ENCODE data around the gene FBXW4.

GRCh38 chr10:101683276-101683675, 11.7 kb downstream of the FBXW4 start:
- TF ChIP-seq YY1 (IDR thresholded peaks at IDR 0.05; ENCODE audit: low read depth) (no peak), CEBPB (IDR thresholded peaks at IDR 0.05) (no peak), REST (IDR thresholded peaks at IDR 0.05; ENCODE audit: low read depth) (no peak), RAD21 (IDR thresholded peaks at IDR 0.05; ENCODE audit: low read depth) (no peak), EGR1 (IDR thresholded peaks at IDR 0.05) (no peak), EP300 (IDR thresholded peaks at IDR 0.05; ENCODE audit: borderline replicate concordance) (no peak), CREB1 (IDR thresholded peaks at IDR 0.05; ENCODE audit: low read depth) (no peak), TAF1 (IDR thresholded peaks at IDR 0.05; ENCODE audit: low read depth) (no peak)
